Mucosa of rectum (tissue), 2 donors: ENCODE results near the gene UNC13A.

Experiments used
- H3K27ac ChIP-seq, 2 donors: one replicate each; pipeline ENCODE4 v1.7.0; 2013; ENCODE audit warnings: inconsistent platforms in 2 of 2, low read depth in 2 of 2, low read length in 2 of 2
- H3K27me3 ChIP-seq, 2 donors: one replicate each; pipeline ENCODE4 v1.7.0; 2013; ENCODE audit warnings: low read length in 2 of 2; ENCODE audit not compliant: control insufficient read depth in 2 of 2, insufficient read depth in 2 of 2
- H3K36me3 ChIP-seq, 2 donors: one replicate each; pipeline ENCODE4 v1.7.0; 2013; ENCODE audit warnings: low read length in 2 of 2; ENCODE audit not compliant: control insufficient read depth in 2 of 2, insufficient read depth in 2 of 2
- H3K4me1 ChIP-seq, 2 donors: one replicate each; pipeline ENCODE4 v1.7.0; 2013; ENCODE audit warnings: low read length in 2 of 2, mild to moderate bottlenecking in 1 of 2; ENCODE audit not compliant: control insufficient read depth in 2 of 2, insufficient read depth in 2 of 2
- H3K4me3 ChIP-seq, 2 donors: one replicate each; pipeline ENCODE4 v1.7.0; 2013; ENCODE audit warnings: low read length in 2 of 2
- H3K9ac ChIP-seq, 2 donors: one replicate each; pipeline ENCODE4 v1.7.0; 2013; ENCODE audit warnings: low read length in 2 of 2, low read depth in 1 of 2, mild to moderate bottlenecking in 1 of 2
- H3K9me3 ChIP-seq, 2 donors: one replicate each; pipeline ENCODE4 v1.7.0; 2013; ENCODE audit warnings: low read length in 2 of 2; ENCODE audit not compliant: control insufficient read depth in 2 of 2
- donor health status: healthy.
- donor health status: Normal muscosa, but diverticular disease.

UNC13A gene

DNA sequence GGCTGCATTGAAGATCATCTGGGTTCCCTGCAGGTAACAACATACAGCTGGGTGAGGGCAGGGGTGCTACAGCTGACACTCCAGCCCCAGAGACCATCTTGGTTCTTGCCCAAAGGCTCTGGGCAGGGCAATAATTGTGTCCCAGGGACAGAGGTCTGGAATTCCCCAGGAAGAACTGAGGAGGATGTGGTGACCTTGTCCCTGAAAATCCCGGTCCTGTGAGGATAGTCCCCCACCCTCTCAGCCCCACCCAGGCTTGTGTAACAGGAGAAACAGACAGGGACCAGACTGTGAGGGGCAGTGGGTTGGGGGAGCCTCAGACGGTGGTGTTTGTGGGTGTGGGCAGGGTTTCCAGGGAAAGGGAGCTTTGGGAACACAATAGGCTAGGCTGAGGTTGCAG, 69.2 kb downstream of the UNC13A start:
- no peaks in the 10 kb centered on the region for H3K9me3 ChIP-seq
- H3K36me3 ChIP-seq = no peaks in the 10 kb centered on the region
- H3K9ac ChIP-seq = no peak overlapping the region
- H3K4me3 ChIP-seq = no peak overlapping the region
- no peak overlapping the region for H3K27ac ChIP-seq
- no peaks in the 10 kb centered on the region for H3K4me1 ChIP-seq
- H3K27me3 ChIP-seq = peaks cover 5% of the 10 kb centered on the region in 2 donors

DNA sequence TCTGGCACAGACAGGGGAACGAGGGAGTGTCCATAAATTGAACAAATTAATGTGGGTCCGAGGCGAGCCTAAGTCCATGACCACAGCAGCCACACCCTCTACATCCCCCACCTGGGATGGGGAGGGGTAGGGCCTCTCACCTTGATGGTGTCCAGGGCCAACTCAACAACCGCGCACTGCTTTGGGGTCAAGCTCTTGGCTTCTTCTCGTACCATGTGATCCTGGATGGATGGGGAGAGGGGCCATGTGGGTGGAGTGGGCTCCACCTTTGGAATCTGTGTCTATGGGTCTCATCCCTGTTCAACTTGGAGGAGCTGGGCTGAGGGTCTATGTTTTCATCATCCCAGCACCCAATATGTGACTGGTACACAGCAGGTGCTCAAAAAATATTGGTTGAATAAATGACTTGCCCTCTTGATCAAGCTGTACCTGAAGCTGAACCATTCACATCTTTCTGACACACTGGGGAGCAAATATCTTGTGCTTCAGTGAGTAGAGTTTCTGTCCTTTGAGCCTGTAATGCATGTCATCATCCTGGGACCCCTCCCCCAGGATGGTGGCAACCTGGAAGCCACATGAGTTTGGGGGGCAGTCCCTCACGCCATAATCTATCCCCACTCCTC, 69.8 kb downstream of the UNC13A start:
- Histone ChIP-seq H3K4me1 (no peaks in the 10 kb centered on the region), H3K9ac (no peak overlapping the region), H3K27ac (no peak overlapping the region), H3K36me3 (no peaks in the 10 kb centered on the region), H3K9me3 (no peaks in the 10 kb centered on the region), H3K27me3 (peaks cover 5% of the 10 kb centered on the region in 2 donors), H3K4me3 (no peak overlapping the region)

DNA sequence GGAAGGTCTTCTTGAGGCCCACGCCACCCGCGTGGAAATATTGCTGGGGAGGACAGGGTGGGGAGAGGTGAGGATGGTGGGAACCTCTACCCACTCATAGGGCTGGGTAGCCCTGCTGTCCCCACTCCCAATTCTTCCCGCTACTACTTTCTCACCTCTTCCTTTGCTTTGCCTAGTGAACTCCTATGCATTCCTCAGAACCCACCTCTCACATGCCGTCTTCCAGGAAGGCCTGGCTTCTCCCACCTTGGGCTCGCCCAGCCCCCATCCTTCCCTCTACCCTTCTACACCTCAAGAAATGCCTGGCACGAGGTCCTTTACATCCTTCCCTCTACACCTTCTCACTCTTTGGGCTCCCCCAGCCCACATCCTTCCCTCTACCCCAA, 70.4 kb downstream of the UNC13A start:
- H3K4me1 ChIP-seq = no peaks in the 10 kb centered on the region
- no peak overlapping the region for H3K27ac ChIP-seq
- no peak overlapping the region for H3K4me3 ChIP-seq
- no peaks in the 10 kb centered on the region for H3K9me3 ChIP-seq
- H3K27me3 ChIP-seq = peaks cover 5% of the 10 kb centered on the region in 2 donors
- H3K9ac ChIP-seq = no peak overlapping the region
- H3K36me3 ChIP-seq = no peaks in the 10 kb centered on the region

DNA sequence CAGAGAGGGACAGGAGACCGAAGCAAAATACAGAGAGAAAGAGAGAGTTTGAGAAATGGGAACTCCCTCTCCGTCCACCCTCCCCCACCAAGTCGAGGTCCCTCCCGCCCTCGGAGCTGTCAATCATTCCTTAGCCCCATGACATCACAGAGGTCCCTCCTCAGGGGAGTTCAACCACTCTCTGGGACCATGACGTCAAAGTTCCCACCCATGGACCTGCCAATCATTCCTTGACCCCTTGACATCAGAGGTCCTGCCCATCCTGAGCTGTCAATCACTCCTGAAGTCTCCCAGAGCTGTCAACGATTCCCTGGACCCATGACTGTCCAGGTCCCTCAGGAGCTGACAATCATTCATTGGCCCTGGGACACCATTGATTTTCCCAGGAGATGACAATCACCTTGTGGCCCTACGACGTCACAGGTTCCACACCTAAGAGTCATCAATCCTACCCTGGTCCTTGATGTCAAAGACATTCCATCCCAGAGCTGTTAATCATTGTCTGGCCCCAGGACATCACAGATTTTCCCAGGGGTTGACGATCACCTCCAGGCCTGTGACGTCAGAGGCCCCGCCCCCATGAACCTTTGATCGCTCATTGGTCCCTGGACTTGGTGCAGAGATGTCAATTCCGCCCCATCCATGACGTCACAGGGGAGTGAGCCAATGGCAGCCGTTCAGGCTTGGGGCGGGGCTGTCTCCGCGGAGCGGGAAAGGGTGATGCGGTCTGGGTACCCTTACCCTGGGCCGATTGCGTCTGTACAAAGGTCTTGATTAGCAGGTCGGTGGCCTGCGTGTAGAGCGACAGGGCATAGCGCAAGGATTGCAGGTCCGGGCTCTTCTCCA, 71.0 kb downstream of the UNC13A start:
- no peaks in the 10 kb centered on the region for H3K4me1 ChIP-seq
- H3K9me3 ChIP-seq = no peaks in the 10 kb centered on the region
- H3K27me3 ChIP-seq = peaks cover 5% of the 10 kb centered on the region in 2 donors
- H3K9ac ChIP-seq = no peak overlapping the region
- no peak overlapping the region for H3K4me3 ChIP-seq
- H3K27ac ChIP-seq = no peak overlapping the region
- no peaks in the 10 kb centered on the region for H3K36me3 ChIP-seq

DNA sequence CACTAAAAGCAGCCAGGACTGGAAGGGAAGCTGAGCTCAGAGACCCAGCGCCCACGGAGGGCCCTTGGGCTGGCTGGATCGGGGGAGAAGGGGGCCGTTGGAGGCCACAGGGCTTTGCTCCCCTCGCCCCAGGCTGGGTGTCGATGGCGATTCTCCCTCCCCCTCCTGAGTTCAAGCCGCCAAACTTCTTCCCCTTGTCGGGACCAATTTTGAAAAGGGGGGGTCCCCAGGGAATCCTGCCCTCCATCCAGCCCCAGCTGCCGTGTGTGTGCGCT, 71.5 kb downstream of the UNC13A start:
- Histone ChIP-seq H3K27me3 (peaks cover 5% of the 10 kb centered on the region in 2 donors), H3K9ac (no peak overlapping the region), H3K36me3 (no peaks in the 10 kb centered on the region), H3K9me3 (no peaks in the 10 kb centered on the region), H3K4me1 (no peaks in the 10 kb centered on the region), H3K4me3 (peak overlapping the region in 1 of 2 donors; percentile 30), H3K27ac (no peak overlapping the region)

DNA sequence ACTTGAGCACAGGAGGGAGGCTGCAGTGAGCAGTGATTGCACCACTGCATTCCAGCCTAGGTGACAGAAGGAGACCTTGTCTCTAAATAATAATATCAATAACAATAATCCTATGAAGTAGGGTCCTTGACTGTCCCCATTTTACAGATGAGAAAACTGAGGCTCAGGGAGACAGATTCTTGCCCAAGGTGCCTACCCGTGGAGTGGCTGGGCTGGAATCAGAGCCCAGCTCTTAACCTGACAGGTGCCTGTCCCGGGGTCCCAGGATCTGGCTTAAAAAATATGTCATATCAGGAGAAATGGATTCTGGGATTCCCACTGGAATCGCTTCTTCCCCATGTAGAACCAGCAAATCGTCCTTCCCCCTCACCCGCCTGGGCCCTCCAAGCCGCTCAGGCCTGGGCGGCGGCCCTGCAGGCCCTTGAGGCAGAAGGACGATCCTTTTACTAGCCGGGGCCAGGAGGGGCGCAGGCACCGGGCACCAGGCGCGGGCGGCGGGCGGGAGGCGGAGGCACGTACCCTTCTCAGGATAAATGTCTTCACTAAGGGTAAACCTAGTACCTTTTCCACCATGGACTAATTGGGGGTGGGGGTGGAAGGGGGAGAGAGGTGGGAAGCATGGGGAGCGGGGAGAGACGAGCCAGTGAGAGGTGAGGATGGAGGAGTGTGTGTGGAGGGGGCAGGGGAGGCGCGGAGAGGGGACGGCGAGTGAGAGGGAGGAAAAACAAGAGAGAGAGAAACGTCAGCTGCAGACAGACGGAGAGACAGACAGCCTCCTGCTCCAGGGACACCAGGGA, 72.1 kb downstream of the UNC13A start:
- no peak overlapping the region for H3K27ac ChIP-seq
- peak overlapping the region in 1 of 2 donors; percentile 30 for H3K4me3 ChIP-seq
- H3K9ac ChIP-seq = no peak overlapping the region
- H3K4me1 ChIP-seq = no peaks in the 10 kb centered on the region
- H3K27me3 ChIP-seq = peaks cover 5% of the 10 kb centered on the region in 2 donors
- no peaks in the 10 kb centered on the region for H3K36me3 ChIP-seq
- no peaks in the 10 kb centered on the region for H3K9me3 ChIP-seq

DNA sequence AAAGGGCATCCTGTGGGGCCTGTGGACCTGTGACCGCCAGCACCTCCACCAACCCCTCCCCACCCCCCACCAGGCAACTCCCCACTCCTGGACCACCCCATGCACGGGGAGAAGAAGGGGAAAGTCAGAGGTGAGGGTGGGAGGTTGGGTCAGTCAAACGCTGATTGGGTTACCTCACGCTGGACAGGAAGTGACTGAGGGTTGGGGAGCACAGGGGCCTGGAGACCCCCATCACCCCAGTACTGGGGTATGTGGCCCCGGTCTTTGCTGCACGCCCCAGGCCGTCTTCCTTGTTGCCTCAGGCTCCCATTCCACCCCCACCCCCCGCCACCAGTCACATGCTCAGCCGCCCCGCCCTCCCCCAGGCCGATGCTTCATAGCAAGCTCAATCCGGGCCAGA, 73.7 kb downstream of the UNC13A start:
- Histone ChIP-seq H3K4me3 (no peak overlapping the region), H3K9ac (no peak overlapping the region), H3K36me3 (no peaks in the 10 kb centered on the region), H3K4me1 (no peaks in the 10 kb centered on the region), H3K27me3 (peaks cover 5% of the 10 kb centered on the region in 2 donors), H3K9me3 (no peaks in the 10 kb centered on the region), H3K27ac (no peak overlapping the region)

DNA sequence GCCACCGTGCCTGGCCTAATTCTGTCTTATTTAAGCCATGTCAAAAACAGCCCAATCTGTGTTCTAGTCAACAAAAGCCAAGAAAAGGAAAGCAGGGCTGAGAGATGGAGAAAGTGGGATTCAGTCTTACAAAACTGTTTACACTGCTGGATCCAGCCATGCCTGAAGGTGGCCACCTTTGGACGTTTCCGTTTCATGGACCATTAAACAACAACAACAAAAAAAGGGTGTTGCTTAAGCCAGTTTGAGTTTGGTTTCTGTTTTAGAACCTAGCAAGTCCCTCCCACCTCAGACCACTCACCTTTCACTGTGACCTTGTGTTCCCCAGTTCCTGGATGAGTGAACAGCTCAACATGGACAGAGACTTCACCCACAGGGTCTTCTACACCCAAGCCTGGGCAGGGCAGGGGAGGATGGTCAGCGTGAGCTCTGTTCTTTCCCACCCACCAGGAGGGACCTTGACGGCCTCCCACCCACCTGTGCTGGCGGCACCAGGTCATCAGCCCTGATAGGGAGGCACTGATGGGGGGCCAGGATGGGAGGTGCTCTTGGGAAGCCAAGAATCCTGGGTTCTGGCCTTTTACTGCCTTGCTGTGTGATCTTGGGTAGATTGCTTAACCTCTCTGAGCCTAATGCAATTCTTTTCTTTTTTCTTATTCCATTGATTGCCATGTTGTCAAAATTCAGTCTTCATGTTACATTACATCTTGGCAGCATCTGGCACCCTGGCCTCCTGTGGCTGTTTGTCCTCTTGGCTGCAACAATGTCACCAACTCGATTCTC, 76.5 kb downstream of the UNC13A start:
- no peak overlapping the region for H3K9ac ChIP-seq
- H3K27ac ChIP-seq = no peak overlapping the region
- no peaks in the 10 kb centered on the region for H3K36me3 ChIP-seq
- H3K9me3 ChIP-seq = no peaks in the 10 kb centered on the region
- no peaks in the 10 kb centered on the region for H3K4me1 ChIP-seq
- peaks cover 0 to 7% of the 10 kb centered on the region in 2 donors for H3K27me3 ChIP-seq
- H3K4me3 ChIP-seq = no peak overlapping the region

DNA sequence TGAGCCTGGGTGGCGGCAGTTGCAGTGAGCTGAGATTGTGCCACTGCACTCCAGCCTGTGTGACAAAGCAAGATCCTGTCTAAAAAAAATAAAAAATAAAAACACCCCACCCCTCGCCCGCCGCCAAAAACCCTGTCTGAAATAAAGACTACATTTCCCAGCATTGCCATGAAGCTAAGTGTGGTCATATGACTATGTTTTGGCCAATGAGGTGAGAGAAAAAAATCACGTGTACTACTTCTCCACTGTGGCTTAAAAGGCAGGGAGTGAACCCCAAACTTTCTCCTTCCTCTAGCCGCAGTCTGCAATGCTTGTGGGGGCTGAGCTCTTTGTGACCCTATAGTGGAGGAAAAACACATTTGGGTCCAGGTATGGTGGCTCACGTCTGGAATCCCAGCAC, 77.8 kb downstream of the UNC13A start:
- Histone ChIP-seq H3K27ac (no peak overlapping the region), H3K9ac (no peak overlapping the region), H3K9me3 (no peaks in the 10 kb centered on the region), H3K4me3 (no peak overlapping the region), H3K36me3 (no peaks in the 10 kb centered on the region), H3K4me1 (peaks cover 2 to 6% of the 10 kb centered on the region in 2 donors), H3K27me3 (peaks cover 0 to 5% of the 10 kb centered on the region in 2 donors)
